GM19240 (cell line): ENCODE results near the gene DUSP12.
"Not testable (repeated sequence)": the region's sequence is repeated elsewhere in the genome, so short reads cannot be mapped to it uniquely, and the experiment has no call there.

Experiments used
- DNase-seq: peaks from one replicate; pipeline ENCODE4 v3.0.0; 2011; ENCODE audit warnings: low spot score; ENCODE audit not compliant: insufficient read length

The DUSP12 gene, protein sequence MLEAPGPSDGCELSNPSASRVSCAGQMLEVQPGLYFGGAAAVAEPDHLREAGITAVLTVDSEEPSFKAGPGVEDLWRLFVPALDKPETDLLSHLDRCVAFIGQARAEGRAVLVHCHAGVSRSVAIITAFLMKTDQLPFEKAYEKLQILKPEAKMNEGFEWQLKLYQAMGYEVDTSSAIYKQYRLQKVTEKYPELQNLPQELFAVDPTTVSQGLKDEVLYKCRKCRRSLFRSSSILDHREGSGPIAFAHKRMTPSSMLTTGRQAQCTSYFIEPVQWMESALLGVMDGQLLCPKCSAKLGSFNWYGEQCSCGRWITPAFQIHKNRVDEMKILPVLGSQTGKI

DNA sequence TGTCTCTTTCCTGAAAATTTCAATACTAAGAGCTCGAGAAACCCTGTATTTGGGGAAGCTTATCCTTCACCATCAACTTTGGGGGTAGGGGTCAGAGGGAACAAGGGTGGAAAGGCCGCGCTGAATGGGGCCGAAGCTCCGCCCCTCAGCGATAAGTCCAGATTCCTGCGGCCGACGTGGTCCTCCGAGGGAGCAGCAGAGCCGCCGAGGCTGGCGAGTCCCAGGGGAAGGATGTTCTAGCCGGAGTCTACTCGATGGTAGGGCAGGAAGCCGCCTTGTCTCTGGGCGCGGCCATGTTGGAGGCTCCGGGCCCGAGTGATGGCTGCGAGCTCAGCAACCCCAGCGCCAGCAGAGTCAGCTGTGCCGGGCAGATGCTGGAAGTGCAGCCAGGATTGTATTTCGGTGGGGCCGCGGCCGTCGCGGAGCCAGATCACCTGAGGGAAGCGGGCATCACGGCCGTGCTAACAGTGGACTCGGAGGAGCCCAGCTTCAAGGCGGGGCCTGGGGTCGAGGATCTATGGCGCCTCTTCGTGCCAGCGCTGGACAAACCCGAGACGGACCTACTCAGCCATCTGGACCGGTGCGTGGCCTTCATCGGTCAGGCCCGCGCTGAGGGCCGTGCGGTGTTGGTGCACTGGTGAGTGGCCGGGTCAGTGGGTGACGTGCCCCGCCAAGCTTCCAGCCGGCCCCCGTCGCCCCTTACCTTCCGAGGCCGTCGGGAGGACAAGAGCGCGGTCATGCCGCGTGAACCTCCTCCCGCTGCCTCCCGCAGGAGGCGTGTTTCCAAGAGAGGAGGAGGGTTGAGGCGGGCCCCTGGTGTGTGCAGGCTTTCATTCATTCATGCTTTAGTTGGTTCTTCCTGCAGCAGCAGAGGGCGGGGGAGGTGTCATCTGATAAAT is at the start of gene DUSP12:
Gene DUSP12, plus strand, starts transcription at position 278 of the 899 bp plus-strand sequence. Its CDS starts 16 bp downstream, at position 294.
- DNase-seq = peak; percentile 44

DNA sequence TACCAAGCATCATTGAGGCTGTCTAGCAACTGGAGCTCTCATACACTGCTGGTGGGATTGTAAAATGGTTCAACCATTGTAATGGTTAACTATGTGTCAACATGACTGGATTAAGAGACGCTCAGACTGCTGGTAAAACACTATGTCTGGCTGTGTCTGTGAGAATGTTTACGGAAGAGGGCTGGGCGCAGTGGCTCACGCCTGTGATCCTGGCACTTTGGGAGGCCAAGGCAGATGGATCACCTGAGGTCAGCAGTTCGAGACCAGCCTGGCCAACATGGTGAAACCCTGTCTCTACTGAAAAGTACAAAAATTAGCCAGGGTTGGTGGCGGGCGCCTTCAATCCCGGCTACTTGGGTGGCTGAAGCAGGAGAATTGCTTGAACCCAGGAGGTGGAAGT is 47.3 kb upstream of the DUSP12 start:
- no peak for DNase-seq

DNA sequence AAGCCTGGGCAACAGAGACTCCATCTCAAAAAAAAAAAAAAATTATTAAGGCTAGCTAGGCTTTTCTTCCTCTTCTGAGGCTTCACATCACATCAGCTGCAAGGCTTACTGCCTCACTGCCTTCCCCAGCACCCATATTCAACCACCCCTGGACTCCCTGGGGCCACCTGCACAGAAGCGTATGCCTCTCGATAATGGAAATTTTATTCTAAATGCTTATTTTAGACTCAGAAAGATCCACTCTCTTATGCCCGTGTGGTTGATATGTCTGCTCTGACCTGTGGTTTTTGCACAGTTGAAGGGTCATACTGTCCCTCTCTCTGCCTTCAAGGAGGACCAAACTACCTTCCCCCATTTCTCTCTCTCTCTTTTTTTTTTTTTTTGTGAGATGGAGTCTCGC is 44.0 kb upstream of the DUSP12 start:
- DNase-seq = no peak

DNA sequence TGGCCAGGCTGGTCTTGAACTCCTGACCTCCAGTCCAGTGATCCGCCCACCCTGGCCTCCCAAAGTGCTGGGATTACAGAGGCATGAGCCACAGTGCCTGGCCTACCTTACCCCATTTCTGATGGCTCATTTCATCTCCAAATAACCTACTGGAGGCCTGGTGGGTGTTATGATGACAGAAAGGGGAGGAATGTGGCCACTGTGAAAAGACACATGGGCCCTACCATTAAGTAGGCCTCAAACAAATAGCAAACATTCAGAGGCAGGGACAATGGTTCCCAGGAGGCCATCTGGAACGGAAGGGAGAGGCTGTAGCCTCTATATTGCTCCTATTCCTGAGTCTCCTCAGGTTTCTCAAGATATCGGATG is 43.5 kb upstream of the DUSP12 start:
- DNase-seq = no peak

DNA sequence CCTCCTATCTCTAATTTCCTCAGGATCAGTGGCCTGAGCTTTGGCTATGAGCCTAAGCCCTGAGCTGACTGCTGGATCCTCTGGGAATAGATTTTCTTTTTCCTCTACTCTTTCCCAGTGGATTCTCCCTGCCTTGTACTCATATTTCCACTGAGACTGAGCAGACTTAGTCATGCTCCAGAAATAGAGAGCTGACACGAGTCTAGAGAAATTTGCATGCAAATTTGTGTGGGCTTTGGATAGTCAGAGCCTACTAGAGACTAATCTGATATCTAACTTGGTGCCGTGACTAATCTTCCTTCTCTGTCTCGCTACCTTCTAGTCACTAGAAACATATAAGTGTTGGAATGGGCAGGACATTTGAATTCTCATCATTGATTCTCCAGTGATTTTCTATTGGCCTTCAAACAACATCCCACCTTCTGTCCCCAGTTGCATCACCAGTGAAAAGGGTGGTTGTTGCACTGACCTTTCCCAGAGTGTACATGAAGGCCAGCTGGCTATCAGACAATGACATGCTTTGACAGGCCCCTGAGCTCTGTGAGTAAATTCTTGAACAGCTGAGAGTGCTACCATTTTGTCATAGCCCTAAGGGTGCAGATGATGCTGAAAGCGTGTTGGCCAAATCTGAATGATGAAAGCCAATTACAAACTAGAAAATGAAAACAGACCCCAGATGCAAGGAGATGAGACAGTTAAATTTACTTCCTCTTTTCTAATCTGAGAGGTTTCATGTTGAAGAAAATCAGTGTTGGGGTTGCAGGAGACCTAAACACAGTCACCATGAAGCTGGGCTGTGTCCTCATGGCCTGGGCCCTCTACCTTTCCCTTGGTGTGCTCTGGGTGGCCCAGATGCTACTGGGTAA is 42.9 kb upstream of the DUSP12 start, which contains the start of gene FCRLA:
Gene FCRLA, plus strand, starts transcription at position 748 of the 866 bp plus-strand sequence. Its CDS starts 36 bp downstream, at position 784.
- no peak for DNase-seq

DNA sequence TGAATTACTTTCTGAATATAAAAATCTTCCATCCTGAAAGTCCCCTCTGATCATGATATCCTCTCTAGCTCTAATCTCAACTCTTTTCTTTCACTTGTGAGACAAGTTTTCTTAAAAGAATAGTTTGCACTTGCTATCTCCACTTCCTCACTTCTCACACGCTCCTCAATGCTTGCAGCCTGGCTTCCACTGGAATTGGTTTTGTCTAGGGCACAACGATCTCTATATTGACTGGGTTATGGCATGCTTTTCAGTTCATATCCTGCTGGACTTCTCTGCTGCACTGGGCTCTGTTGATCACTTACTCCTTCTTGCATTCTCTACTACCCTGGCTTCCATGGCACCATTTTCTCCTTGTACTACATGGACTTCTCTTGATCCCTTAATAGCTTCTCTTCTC is 42.1 kb upstream of the DUSP12 start:
- DNase-seq = no peak

DNA sequence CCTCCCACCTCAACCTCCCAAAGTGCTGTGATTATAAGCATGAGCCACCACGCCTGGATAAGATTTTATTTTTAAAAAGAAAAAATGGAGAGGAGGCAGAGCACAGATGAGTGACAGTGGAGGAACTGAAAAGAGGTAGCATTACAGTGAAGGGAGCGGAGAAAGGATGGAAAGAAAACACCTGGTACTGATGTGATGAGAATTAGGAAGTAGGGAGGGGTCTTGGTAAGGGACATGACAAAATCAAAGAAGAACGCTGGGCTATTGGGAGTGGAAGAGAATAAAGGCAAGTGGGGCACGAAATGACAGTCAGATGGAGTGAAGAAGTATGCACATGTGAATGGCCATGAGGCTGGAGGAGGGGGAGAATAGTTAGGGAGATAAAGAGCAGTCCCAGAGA is 40.2 kb upstream of the DUSP12 start:
- DNase-seq = no peak

DNA sequence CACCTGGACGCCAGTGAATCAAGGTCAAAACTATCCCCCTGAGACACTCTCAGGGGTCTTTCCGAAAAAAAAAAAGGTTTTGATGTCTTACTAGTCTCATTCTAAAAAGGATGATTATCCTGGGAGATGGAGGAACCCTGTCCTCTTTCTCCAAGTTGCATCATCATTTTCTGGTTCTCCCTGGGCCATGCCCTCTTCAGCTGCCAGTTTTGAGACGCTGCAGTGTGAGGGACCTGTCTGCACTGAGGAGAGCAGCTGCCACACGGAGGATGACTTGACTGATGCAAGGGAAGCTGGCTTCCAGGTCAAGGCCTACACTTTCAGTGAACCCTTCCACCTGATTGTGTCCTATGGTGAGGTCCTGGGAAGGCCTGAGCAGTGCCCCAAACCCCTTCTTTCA is 39.0 kb upstream of the DUSP12 start:
- no peak for DNase-seq

DNA sequence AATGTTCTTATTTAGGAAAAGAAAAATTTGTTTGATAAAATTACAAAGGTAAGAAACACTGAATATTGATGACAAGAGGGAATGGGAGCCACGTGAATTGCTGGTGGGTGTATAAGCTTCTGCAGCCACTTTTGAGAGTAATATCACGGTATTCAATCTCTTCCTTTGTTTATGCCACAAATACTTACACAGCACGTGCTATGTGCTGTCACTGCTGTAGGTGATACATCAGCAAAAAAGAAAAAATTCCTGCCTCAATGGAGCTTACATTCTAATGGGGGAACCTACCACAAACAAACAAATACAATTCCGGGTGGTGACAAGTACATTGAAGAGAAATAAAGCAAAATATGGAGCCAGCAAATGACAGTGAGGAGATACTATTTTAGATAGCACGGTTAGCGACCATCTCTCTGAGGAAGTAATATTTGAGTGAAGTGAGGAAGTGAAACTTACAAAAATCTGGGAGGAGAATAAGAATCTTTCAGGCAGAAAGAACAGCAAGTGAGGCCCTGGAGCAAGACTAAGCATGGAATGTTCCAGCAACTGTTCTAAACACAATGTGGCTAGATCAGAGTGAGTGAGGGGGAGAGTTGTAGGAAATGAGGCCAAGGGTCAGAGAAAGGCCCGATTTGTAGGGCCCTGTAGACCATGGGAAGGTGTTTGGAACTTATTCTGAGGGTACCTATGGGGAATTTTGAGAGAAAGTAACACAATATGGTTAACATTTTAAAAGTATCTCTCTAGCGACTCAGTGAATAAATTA is 30.8 kb upstream of the DUSP12 start:
- DNase-seq = no peak

DNA sequence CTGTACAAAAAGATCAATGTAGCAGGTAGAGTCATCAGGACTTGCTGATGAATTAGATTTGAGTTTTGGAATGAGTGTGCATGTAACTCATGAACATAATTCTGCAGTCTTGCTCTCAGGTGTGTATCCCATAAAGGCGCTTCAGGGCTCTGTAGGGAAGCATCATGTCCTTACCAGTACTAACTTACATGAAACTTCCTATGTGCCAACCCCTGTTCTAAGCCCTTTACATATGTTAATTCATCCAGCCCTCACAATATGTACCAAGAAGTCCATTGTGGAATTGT is 30.3 kb upstream of the DUSP12 start:
- no peak for DNase-seq

DNA sequence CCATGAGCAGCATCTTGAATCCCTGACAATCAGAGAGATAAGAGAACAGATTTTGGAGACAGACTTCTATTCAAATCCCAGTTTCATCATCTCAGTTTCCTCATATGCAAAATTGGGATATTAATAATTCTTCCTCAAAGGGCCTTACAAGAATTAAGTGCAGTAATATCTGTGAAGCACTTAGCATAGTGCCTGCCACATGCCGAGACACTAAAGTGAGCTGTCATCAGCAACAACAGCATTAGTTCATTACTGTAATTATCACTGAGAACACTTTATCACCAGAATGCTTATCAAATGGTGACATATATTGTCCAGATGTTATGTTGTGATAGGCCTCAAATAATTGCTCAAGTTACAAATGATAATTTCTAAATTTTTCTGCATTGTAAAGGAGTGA is 29.2 kb upstream of the DUSP12 start:
- no peak for DNase-seq

DNA sequence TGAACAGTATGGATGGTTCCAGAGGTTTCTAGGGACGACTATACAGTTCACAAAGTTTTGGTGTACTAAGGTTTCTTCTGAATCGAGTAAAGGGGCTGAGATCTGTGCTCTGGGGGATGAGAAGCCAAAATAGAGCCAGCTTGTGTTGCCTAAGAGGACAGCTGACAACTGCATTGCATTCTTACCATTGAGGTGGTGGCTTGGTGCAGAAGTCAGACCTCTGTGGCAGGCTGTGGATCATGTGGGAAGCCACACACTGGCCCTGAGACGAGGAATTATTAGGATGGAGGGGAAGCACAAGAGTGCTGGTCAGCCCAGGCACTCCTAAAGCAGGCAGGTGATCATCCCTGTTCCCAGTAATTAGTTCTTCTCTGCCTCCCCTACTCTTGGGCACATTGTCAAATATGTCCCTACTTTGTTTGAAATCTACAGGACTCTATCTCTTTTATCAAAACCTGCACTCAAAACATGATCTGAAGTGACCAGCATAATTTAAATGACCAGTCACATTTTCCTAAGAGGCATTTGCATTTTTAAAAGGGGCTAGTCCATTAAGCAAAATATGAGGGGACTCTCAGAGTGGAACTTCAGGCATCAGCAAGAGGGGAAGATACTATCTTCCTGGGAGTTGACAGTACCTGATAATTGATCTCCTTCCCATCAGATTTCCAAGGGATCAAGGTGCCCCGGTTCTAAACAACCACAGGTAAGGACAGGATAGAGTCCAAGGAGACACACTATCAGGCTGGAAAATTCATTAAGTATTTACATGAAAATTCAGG is 28.4 kb upstream of the DUSP12 start, which contains the start of gene FCRLB:
Gene FCRLB, plus strand, starts transcription at position 589 of the 782 bp plus-strand sequence. CDS start 1,129 bp downstream, outside the sequence.
- DNase-seq = no peak

DNA sequence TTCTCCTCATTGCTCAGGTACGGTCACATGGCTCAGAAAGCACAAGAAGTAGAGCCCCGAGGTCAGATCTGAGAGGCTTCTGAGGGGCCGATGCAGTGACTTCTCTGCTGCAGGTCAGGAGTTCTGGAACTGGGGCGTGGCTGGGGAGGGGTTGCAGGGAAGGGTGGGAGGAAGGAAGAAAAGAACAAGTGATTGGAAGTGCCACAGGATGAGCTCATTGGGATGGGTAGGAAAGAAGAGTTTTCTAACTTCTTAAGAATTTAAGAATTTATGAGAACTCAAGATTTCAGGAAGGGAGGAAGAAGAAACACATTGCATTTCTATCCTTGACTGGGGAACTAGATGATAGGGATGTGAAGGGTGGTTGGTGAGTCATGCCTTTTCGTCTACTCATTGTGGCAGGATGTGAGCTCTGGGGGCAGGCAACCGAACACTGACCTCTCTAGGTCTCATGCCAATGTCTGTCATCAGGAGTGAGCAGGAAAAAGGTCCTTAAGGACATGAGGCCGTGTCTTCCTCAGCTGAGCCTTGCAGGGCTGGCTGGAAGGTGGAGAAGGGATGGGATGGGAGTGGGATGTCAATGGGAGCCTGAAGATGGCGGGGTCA is 27.7 kb upstream of the DUSP12 start:
- no peak for DNase-seq

DNA sequence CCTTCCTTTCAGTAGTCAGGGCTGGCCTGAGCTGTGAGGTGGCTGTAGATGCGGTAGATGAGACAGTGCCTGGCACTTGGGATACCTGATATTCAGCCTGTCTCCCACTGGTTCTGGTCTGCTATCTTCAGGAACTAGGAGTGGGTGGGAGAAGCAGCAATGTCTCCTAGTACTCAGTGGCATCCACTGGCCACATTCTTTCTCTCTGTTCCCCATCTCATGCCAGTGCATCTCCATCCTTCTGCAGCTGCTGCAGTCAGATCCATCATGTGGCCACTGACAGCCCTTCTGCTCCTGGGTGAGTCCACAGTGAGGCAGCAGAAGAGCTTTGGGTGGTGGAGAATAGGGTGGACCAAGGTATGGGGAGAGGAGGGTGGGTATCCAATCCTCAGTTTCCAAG is 27.2 kb upstream of the DUSP12 start:
- DNase-seq = no peak

DNA sequence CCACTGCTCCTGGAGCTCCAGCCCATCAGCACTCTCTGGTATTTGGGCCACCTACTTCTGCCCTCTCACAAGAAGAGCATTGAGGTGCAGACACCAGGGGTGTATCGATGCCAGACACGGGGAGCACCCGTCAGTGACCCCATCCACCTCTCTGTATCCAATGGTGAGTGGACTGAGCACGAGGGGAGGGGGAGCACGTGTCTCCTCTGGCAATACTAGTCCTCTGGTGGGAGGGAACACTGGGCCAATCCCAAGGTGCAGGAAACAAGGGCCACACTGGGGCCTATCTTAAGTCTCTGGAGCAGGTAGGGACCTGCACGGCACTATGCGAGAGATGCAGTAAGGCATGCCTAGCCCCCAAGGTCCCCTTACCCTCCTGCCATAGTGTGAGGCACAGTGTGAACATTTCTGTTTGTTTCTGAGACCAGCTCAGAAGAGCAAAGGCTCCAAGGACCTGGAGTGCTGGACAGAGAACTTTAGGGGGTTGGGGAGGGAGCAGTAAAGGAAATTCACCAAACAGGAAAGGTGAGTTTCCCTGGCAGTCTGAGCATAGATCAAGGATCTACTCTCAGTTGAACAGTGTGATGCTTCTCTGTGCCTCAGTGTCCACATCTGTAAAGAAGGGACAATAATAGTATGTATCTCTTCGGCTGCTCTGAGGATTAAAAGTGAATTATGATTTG is 26.0 kb upstream of the DUSP12 start:
- DNase-seq = no peak

DNA sequence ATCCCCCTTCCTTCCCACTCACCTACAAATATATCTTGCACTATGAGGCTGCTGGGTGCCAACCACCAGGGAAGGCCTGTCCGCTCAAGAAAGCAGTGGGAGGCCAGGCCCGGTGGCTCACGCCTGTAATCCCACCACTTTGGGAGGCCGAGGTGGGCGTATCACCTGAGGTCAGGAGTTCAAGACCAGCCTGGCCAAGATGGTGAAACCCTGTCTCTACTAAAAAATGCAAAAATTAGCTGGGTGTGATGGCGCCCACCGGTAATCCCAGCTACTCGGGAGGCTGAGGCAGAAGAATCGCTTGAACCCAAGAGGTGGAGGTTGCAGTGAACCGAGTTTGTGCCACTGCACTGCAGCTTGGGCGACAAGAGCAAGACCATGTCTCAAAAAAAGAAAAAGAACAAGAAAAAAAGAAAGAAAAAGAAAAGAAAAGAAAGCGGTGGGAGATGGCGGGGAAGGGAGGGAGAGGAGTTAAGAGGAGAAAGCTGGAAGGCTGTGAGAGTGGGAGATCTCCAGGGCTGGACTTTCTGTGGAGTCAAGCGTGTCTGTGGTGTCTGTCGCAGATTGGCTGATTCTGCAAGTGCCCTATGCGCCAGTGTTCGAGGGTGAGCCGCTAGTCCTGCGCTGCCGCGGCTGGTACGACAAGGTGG is 24.2 kb upstream of the DUSP12 start:
- DNase-seq = not testable (repeated sequence)

DNA sequence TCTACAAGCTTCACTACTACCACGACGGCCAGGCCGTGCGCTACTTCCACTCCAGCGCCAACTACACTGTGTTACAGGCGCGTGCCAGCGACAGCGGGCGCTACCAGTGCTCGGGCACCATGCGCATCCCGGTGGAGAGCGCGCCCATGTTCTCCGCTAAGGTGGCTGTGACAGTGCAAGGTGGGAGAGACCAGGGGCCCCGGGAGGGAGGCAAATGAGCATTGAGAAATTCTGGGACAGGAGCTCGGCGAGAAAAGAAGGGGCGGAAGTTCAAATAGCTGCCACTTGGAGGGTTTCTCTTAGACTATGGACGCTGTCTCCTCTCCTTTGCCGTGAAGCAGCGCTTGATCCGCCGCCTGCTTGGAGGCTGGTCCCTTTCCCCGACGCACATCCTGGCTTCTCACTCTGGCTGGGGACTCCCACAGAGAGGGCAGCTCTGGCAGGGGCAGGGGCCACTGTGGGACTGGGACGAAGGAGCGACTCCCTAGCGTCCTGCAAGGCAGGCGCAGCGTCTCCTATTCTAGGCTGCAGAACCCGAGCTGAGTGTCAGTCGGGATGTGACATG is 23.6 kb upstream of the DUSP12 start:
- DNase-seq = no peak
